HepG2 (cell line): ENCODE measurements around the gene PTPRO. TPM values are rescaled to one million over a fixed set of nuclear protein-coding genes. Genes with fewer than 3 reads are reported as not detected.

Source experiments
- ATAC-seq: fragments of 200-7000 bp; cut with Tn5 transposase; 3 replicates; pipeline ENCODE4 v1.9.1; 2020; ENCODE audit warnings: mild to moderate bottlenecking, moderate library complexity
- BruUV-seq: library from RNA; stranded (reverse); fragments of 400-500 nt; replicated peaks from 2 replicates; lab custom pipeline; 2021; lab: Mats Ljungman, UMichigan
- CTCF ChIA-PET: fragments of 300-600 bp; formaldehyde crosslinking; extraction: SDS; loops from one replicate; lab custom pipeline; 2021; ENCODE audit warnings: low total read pairs, inconsistent platforms, low intra/inter-chr PET ratio; lab: Yijun Ruan, JAX
- POLR2A ChIA-PET: fragments of 350-600 bp; sonication (Branson Sonifier 250); formaldehyde crosslinking; loops from one replicate; lab custom pipeline; 2020; ENCODE audit warnings: antibody characterized with exemption, inconsistent platforms; lab: Yijun Ruan, JAX
- DNase-seq: peaks from one replicate; pipeline ENCODE4 v3.0.0-alpha.2; 2015; ENCODE audit warnings: low spot score
- FAIRE-seq: peaks from 3 replicates; lab custom pipeline; 2011; peaks lifted over from hg19 to GRCh38; lab: Jason Lieb, UNC
- H2AFZ ChIP-seq: one replicate; pipeline ENCODE4 v1.6.1; 2011; ENCODE audit warnings: low read length, inconsistent platforms
- H3K27ac ChIP-seq: fragments of 300-600 bp; 3 replicates; pipeline ENCODE4 v1.8.0; 2011; ENCODE audit warnings: mixed run types, mild to moderate bottlenecking, mixed read lengths, low read length, inconsistent platforms; ENCODE audit not compliant: insufficient read depth; ENCODE audit errors: extremely low read length
- H3K27me3 ChIP-seq, 2 experiments: fragments of 200-600 bp in 1 of 2; 2 replicates in 1 of 2; 3 replicates in 1 of 2; pipeline versions ENCODE4 v1.6.0 to v1.8.0; 2011; ENCODE audit warnings: low read length in 2 of 2, mild to moderate bottlenecking in 2 of 2, moderate library complexity in 2 of 2, inconsistent platforms in 1 of 2; ENCODE audit not compliant: insufficient read depth in 2 of 2, control insufficient read depth in 1 of 2
- H3K36me3 ChIP-seq, 2 experiments: fragments of 200-600 bp in 1 of 2; replicated peaks in 1 of 2; 2 replicates in 1 of 2; 3 replicates in 1 of 2; pipeline versions ENCODE4 v1.5.1 to v1.8.0; 2011; ENCODE audit warnings: low read length in 2 of 2, inconsistent platforms in 1 of 2; ENCODE audit not compliant: insufficient read depth in 2 of 2, control insufficient read depth in 1 of 2
- H3K4me1 ChIP-seq: 2 replicates; pipeline ENCODE4 v1.5.1; 2012; ENCODE audit warnings: low read length, inconsistent platforms; ENCODE audit not compliant: insufficient read depth
- H3K4me2 ChIP-seq: 2 replicates; pipeline ENCODE4 v1.6.0; 2011; ENCODE audit warnings: low read depth, low read length, inconsistent platforms
- H3K4me3 ChIP-seq, 3 experiments: fragments of 200-600 bp in 1 of 3; sonication (generic), shearing (Covaris generic) in 1 of 3; replicated peaks in 1 of 3; 2 replicates each; pipeline ENCODE4 v1.5.1; 2011 to 2016; ENCODE audit warnings: low read length in 3 of 3, inconsistent platforms in 2 of 3, low read depth in 2 of 3, mild to moderate bottlenecking in 2 of 3, control low read depth in 1 of 3, mixed read lengths in 1 of 3; ENCODE audit not compliant: insufficient read depth in 1 of 3
- H3K79me2 ChIP-seq: one replicate; pipeline ENCODE4 v1.6.1; 2011; ENCODE audit warnings: low read length, inconsistent platforms; ENCODE audit not compliant: insufficient read depth
- H3K9ac ChIP-seq: 2 replicates; pipeline ENCODE4 v1.6.0; 2011; ENCODE audit warnings: mild to moderate bottlenecking, low read depth, low read length, inconsistent platforms; ENCODE audit not compliant: insufficient read depth
- H3K9me3 ChIP-seq: 2 replicates; pipeline ENCODE4 v1.5.1; 2012; ENCODE audit warnings: mild to moderate bottlenecking, low read length
- H4K20me1 ChIP-seq: 2 replicates; pipeline ENCODE4 v1.6.0; 2011; ENCODE audit warnings: inconsistent platforms, mild to moderate bottlenecking, low read length, moderate library complexity; ENCODE audit not compliant: insufficient read depth
- BHLHE40 ChIP-seq: IDR thresholded peaks from 2 replicates; pipeline ENCODE4 v1.6.1; 2011; ENCODE audit warnings: low read length, improper control_type of control experiment
- CREBL2 ChIP-seq: sonication (generic); formaldehyde crosslinking; IDR thresholded peaks from 2 replicates; pipeline ENCODE4 v1.8.1; 2023; ENCODE audit warnings: missing genetic modification reagents, mild to moderate bottlenecking, borderline replicate concordance
- DR1 ChIP-seq: sonication (generic); formaldehyde crosslinking; IDR thresholded peaks from 2 replicates; pipeline ENCODE4 v1.8.0; 2021; ENCODE audit warnings: mild to moderate bottlenecking, missing genetic modification reagents, inconsistent platforms
- MIER2 ChIP-seq: IDR thresholded peaks from 2 replicates; pipeline ENCODE4 v1.6.1; 2016; ENCODE audit warnings: missing biosample characterization, missing genetic modification reagents
- NR2C2 ChIP-seq: sonication (generic); formaldehyde crosslinking; IDR thresholded peaks from 2 replicates; pipeline ENCODE4 v1.4.0; 2020; ENCODE audit warnings: missing genetic modification reagents, mild to moderate bottlenecking, moderate library complexity, borderline replicate concordance
- NRL ChIP-seq: sonication (generic); formaldehyde crosslinking; IDR thresholded peaks from 2 replicates; pipeline ENCODE4 v1.5.0; 2020; ENCODE audit warnings: missing genetic modification reagents, mild to moderate bottlenecking, moderate library complexity, borderline replicate concordance
- PAF1 ChIP-seq: IDR thresholded peaks from 2 replicates; pipeline ENCODE4 v1.6.1; 2016; ENCODE audit warnings: missing genetic modification reagents, missing compliant biosample characterization
- SAP130 ChIP-seq: IDR thresholded peaks from 2 replicates; pipeline ENCODE4 v1.6.1; 2016; ENCODE audit warnings: low read depth
- SUZ12 ChIP-seq: fragments of 150-350 bp; IDR thresholded peaks from 2 replicates; pipeline ENCODE4 v1.6.1; 2014; ENCODE audit warnings: low read depth, low read length
- ZBTB21 ChIP-seq: sonication (generic); formaldehyde crosslinking; IDR thresholded peaks from 2 replicates; pipeline ENCODE4 v1.4.0; 2020; ENCODE audit warnings: missing genetic modification reagents
- ZFP36 ChIP-seq: fragments of 150-350 bp; IDR thresholded peaks from 2 replicates; pipeline ENCODE4 v1.6.1; 2018; ENCODE audit warnings: borderline replicate concordance, low read length, low read depth; ENCODE audit not compliant: partially characterized antibody
- ZNF326 ChIP-seq: sonication (generic); formaldehyde crosslinking; IDR thresholded peaks from 2 replicates; pipeline ENCODE4 v1.4.0; 2020; ENCODE audit warnings: missing genetic modification reagents, borderline replicate concordance
- ZNF354B ChIP-seq: sonication (generic); formaldehyde crosslinking; IDR thresholded peaks from 2 replicates; pipeline ENCODE4 v1.8.0; 2022; ENCODE audit warnings: mild to moderate bottlenecking, missing genetic modification reagents
- ZNF430 ChIP-seq: sonication (generic); formaldehyde crosslinking; IDR thresholded peaks from 2 replicates; pipeline ENCODE4 v1.9.0; 2021; ENCODE audit warnings: mild to moderate bottlenecking, missing genetic modification reagents
- ZNF768 ChIP-seq: sonication (generic); formaldehyde crosslinking; IDR thresholded peaks from 2 replicates; pipeline ENCODE4 v1.4.0; 2020; ENCODE audit warnings: missing genetic modification reagents
- ZNF83 ChIP-seq: sonication (generic); formaldehyde crosslinking; IDR thresholded peaks from 2 replicates; pipeline ENCODE4 v1.4.0; 2020; ENCODE audit warnings: missing genetic modification reagents, mild to moderate bottlenecking, borderline replicate concordance
- WGBS: methylation state at CpG from one replicate; pipeline ENCODE4 v1.1.6; 2017; ENCODE audit warnings: low lambda C conversion rate; 5-methylcytosine and 5-hydroxymethylcytosine counted together
- in situ Hi-C: cut with HindIII; loops from 2 replicates; pipeline ENCODE4 v1.10.0; 2017; ENCODE audit warnings: low pct_unique_long_range_greater_than_20kb; ENCODE audit not compliant: extremely low pct_ligation_motif_present
- intact Hi-C: fragments of 100-400 bp; cut with micrococcal nuclease; formaldehyde crosslinking; loops from one replicate; pipeline ENCODE4 v1.10.0; 2022; ENCODE audit not compliant: unreplicated experiment
- polyA plus RNA-seq, 8 experiments: library from polyadenylated mRNA; depleted of rRNA in 3 of 8; stranded (reverse) in 7 of 8; unstranded in 1 of 8; fragments of >200 nt; fragmentation: Illumina TruSeq in 4 of 8; extraction: Trizol in 4 of 8; gene quantifications; 2 replicates each; pipeline versions ENCODE4 v1.2.1 to v1.2.3, GENCODE V29; 2011 to 2016; ENCODE audit warnings: low read depth in 4 of 8, missing spikeins in 1 of 8, mixed read lengths in 1 of 8; ENCODE audit not compliant: insufficient read depth in 1 of 8
- total RNA-seq, 5 experiments: library from RNA; depleted of rRNA; stranded (reverse); fragments of >200 nt; fragmentation: Illumina TruSeq; extraction: Trizol; gene quantifications; 2 replicates each; pipeline ENCODE4 v1.2.3, GENCODE V29; 2016; ENCODE audit warnings: low read depth in 1 of 5
- TF ChIP-seq, protein P1 (sequence below), 2 experiments: IDR thresholded peaks; 2 replicates each; pipeline ENCODE4 v1.6.1; 2011 to 2012; ENCODE audit warnings: low read length in 2 of 2, borderline replicate concordance in 1 of 2, low read depth in 1 of 2, mild to moderate bottlenecking in 1 of 2, moderate library complexity in 1 of 2

The PTPRO gene
- total and polyA plus RNA-seq, 2 of the 13 experiments (the other 11 are each of a cell fraction or from before 2014, with no cell fraction given) = 0.04 TPM; not detected in 1

GRCh38 chr12:15323480-15323879 is 1.2 kb downstream of the PTPRO start (continued):
- TF ChIP-seq, protein P1, sequence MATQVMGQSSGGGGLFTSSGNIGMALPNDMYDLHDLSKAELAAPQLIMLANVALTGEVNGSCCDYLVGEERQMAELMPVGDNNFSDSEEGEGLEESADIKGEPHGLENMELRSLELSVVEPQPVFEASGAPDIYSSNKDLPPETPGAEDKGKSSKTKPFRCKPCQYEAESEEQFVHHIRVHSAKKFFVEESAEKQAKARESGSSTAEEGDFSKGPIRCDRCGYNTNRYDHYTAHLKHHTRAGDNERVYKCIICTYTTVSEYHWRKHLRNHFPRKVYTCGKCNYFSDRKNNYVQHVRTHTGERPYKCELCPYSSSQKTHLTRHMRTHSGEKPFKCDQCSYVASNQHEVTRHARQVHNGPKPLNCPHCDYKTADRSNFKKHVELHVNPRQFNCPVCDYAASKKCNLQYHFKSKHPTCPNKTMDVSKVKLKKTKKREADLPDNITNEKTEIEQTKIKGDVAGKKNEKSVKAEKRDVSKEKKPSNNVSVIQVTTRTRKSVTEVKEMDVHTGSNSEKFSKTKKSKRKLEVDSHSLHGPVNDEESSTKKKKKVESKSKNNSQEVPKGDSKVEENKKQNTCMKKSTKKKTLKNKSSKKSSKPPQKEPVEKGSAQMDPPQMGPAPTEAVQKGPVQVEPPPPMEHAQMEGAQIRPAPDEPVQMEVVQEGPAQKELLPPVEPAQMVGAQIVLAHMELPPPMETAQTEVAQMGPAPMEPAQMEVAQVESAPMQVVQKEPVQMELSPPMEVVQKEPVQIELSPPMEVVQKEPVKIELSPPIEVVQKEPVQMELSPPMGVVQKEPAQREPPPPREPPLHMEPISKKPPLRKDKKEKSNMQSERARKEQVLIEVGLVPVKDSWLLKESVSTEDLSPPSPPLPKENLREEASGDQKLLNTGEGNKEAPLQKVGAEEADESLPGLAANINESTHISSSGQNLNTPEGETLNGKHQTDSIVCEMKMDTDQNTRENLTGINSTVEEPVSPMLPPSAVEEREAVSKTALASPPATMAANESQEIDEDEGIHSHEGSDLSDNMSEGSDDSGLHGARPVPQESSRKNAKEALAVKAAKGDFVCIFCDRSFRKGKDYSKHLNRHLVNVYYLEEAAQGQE (IDR thresholded peaks at IDR 0.05; ENCODE audit: borderline replicate concordance in 1 of 2, low read depth in 1 of 2, low read length in 2 of 2) = peak in 1 of 2 experiments; percentile 79; a peak in 2 of 4 replicates
- TF ChIP-seq ZBTB21 (CRISPR knock-in tag) (no peak), ZNF326 (no peak), ZNF768 (no peak), PAF1 (no peak), MIER2 (0 out of 2 replicates have a peak, but pooled peaks have one; percentile 38), SAP130 (CRISPR knock-in tag) (no peak)

DNA sequence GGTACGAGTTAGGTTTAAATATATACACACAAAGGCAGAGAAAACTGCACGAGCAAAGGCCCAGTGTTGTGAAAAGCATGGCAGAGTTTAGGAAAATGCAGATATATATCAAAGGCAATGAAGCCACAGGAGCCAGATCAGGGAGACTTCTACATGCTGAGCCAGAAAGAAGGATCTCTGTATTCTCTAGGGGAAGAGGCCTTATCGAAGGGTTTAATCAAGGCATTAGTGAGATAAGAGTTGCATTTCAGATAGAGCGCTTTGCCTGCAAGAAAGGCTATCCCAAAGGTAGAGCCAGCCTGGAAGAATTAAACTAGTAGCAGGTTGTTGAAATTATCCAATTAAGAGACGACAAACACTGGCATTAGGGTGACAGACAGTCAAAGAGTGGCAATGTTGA is 7.6 kb downstream of the PTPRO start:
- Histone ChIP-seq H3K4me2 (no peak overlapping the region), H3K79me2 (no peaks in the 10 kb centered on the region), H3K9ac (no peak overlapping the region), H3K4me3 (no peak overlapping the region), H3K27ac (no peak overlapping the region), H3K27me3 (no peaks in the 10 kb centered on the region), H3K36me3 (no peaks in the 10 kb centered on the region), H3K4me1 (no peaks in the 10 kb centered on the region), H2AFZ (no peak overlapping the region), H4K20me1 (no peaks in the 10 kb centered on the region), H3K9me3 (no peaks in the 10 kb centered on the region)
- in situ Hi-C loops = no loop called here
- CTCF ChIA-PET = no interaction called here
- no peak for ATAC-seq
- intact Hi-C loops = no loop called here
- POLR2A ChIA-PET = no interaction called here
- DNase-seq = no peak
- no peak for FAIRE-seq
- BruUV-seq = no TSS peak
- WGBS = 10% methylated on average over 5 of the region's 5 CpGs
- TF ChIP-seq BHLHE40 = no peak
- TF ChIP-seq CREBL2 (CRISPR knock-in tag) = no peak
- no peak for TF ChIP-seq NR2C2 (CRISPR knock-in tag)
- no peak for TF ChIP-seq NRL
- TF ChIP-seq ZNF354B (CRISPR knock-in tag) = no peak
- TF ChIP-seq ZNF83 = no peak
- TF ChIP-seq SUZ12 = no peak
- no peak for TF ChIP-seq ZFP36
- no peak for TF ChIP-seq ZNF430 (CRISPR knock-in tag)
- no peak for TF ChIP-seq DR1 (CRISPR knock-in tag)
